Uterus (tissue), 2 donors: ENCODE results near the gene UGT1A1.

Source experiments
- POLR2A ChIP-seq, 2 donors: fragments of 450-650 bp; IDR thresholded peaks; one replicate each; pipeline ENCODE4 v1.6.1; 2016; ENCODE audit warnings: antibody characterized with exemption in 2 of 2, mild to moderate bottlenecking in 1 of 2, moderate library complexity in 1 of 2
- TF ChIP-seq, protein P1 (sequence below), 4 experiments: fragments of 200-600 bp in 2 of 4; fragments of 450-650 bp in 2 of 4; sonication (generic) in 2 of 4; IDR thresholded peaks; one replicate each; pipeline ENCODE4 v1.5.1; 2016 to 2019; ENCODE audit warnings: antibody characterized with exemption in 4 of 4, mild to moderate bottlenecking in 2 of 4, moderate library complexity in 1 of 4

DNA sequence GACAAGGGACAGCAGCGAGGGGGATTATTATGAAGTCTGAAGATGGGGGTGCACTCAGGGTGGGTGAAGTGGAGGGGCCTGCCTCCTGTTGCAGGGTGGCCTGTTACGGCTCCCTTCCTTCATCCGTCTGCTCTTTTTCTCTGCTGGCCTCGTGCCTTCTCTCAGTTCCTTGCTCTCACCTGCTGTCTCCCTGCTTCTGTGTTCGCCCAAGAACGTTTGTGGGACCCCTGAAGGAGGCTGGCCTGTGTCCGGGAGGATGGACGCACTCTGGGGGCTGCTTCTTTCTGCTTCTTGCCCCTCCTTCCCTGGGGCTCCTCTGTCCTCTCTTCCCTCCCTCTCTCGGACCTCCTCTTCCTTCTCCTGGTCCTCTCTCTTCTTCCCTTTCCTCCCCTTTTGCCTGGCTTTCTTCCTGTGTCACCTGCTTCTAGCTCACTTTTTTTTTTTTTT is 31.8 kb downstream of the UGT1A1 start:
- TF ChIP-seq, protein P1, sequence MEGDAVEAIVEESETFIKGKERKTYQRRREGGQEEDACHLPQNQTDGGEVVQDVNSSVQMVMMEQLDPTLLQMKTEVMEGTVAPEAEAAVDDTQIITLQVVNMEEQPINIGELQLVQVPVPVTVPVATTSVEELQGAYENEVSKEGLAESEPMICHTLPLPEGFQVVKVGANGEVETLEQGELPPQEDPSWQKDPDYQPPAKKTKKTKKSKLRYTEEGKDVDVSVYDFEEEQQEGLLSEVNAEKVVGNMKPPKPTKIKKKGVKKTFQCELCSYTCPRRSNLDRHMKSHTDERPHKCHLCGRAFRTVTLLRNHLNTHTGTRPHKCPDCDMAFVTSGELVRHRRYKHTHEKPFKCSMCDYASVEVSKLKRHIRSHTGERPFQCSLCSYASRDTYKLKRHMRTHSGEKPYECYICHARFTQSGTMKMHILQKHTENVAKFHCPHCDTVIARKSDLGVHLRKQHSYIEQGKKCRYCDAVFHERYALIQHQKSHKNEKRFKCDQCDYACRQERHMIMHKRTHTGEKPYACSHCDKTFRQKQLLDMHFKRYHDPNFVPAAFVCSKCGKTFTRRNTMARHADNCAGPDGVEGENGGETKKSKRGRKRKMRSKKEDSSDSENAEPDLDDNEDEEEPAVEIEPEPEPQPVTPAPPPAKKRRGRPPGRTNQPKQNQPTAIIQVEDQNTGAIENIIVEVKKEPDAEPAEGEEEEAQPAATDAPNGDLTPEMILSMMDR (IDR thresholded peaks at IDR 0.05): no peak
- no peak for TF ChIP-seq POLR2A (IDR thresholded peaks at IDR 0.05)
